ENCODE data around the gene E4F1. TPM values are rescaled to one million over a fixed set of nuclear protein-coding genes. Genes with fewer than 3 reads are reported as not detected.

Gene E4F1
- total RNA-seq, 1 experiment from 2014 or later: 20.1 TPM

DNA sequence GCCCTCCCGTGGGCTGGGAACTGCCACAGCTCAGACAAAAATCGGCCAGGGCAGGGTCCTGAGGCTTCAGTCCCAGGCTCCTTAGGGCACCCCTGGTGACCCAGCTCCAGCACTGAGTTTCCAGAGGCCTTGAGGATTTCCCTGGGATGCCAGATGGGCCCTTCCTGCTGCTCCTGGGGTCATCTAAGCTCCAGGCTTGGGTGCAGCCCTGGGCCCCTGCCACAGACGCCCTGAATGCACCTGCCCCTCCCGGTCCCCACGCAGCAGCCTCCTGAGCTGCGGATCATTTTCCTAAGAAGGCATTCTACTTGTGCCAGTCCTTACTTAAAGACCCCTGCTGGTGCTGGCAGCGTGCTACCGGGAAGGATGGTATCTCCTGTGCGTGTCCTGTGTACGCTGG, 50.5 kb downstream of the E4F1 start:
- DNase-seq (ENCODE audit: low read depth): no peak

DNA sequence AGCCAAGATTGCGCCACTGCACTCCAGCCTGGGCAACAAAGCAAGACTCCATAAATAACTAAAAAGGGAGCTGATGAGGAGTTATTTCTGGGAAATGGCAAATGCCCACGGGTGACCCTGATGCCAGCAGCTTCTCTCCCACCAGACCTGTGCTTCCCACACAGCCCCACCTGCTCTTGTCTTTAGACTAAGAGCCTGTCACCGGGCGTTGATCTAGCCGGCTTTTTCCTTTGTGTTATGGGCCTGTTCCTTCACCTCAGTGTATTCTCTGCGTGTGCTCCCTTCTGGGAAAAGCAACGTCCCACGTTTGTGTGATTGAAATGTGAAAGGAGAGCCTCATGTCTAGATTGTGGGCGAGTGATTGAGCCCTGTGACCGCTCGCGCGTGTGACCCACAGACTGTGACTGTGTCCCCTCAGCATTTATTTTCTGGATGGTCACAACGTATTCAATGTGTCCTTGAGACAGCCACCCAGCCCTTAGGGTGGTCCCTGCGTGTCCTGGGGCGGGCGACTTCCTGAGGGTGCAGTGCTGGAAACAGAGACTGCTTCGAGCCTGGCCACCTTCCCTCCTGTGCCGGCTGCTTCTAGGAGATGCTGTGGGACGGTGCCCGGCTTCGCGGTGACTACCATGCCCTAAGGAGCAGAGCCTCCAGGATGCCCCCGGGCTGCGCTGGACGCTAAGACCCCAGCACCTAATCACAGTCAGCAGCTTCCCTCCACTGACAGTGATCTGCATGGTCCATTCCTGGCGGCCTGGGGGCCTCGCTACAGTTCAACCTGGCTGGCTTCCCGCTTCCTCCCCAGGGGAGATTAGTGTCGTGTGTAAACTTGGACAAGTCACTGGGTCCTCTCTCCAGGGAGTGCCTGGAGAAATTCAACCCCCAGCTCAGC, 52.3 kb downstream of the E4F1 start:
- DNase-seq (ENCODE audit: low read depth): no peak

DNA sequence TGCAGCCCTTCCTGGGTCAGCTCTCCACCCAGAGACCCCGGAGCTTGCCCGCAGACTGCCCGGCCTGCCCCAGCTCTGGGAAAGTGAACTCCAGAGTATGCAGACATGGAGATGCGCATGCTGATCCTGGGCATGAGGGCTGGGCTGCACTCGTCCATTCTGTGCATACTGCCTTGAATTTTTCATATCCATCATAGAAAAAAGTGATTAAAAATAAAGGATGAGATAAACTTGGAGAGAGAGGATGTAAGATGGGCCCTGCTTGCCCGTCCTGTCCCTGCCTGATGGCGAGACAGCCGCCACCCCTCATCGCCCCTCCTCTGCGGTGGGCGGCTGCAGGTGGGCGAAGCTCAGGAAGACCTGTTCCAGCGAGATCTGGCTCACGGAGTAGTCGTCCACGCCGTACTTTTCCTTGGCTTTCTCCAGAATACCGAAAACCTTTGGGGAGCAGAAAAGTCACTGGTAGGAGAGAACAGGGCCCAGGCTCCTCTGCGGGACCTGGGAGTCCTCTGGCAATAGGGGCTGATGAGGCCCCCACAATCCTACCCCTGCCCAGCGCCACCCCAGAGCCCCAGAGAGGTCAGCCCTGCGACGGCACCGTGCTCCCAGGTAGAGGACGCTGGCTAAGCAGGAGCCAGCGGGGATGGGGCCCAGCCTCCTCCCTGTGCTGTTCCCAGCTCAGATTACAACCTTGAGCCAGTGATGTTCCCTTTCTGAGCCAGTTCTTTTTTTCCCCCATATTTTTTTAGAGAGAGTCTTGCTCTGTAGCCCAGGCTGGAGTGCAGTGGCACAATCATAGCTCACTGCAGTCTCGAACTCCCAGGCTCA, 53.2 kb downstream of the E4F1 start:
- no peak for DNase-seq (ENCODE audit: low read depth)

DNA sequence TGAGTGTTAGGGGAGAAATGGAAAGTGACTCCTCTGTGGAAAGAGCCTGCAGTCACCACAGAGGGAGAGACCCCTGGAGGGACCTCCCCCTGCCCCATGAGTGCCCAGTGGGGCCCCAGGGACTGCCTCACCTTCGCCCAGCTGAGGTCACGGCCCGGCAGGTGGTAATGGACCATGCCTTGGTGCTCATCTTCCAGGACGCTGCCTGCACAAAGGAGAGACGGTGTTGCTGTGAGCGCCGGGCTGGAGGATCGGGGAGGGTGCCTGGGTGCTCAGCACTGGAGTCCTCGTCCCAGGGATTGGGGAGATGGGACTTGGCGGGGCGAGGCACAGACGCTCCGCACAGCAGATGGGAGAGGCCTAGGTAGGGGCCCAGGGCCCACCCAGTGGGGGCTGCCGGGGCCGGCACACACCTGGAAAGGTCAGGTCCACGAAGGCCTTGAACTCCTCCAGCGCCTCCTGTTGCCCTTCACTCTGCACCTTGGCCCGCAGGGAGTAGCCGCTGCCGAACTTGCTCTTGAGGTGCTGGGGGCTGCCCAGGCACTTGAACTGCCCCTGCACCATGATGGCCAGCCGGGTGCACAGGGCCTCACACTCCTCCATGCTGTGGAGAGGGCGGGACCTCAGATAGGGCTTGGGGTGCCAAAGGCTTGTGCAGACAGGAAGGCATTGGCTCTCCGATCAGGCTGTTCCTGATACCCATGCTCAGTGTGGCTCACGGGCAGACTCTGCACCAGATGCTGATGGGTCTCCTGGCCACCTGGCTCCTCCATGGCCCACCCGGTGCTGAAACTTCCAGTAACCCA, 54.3 kb downstream of the E4F1 start:
- no peak for DNase-seq (ENCODE audit: low read depth)

- DNase-seq (ENCODE audit: low read depth): no peak
Measured at GRCh38 chr16:2278272-2278608, 54.8 kb downstream of the E4F1 start.

DNA sequence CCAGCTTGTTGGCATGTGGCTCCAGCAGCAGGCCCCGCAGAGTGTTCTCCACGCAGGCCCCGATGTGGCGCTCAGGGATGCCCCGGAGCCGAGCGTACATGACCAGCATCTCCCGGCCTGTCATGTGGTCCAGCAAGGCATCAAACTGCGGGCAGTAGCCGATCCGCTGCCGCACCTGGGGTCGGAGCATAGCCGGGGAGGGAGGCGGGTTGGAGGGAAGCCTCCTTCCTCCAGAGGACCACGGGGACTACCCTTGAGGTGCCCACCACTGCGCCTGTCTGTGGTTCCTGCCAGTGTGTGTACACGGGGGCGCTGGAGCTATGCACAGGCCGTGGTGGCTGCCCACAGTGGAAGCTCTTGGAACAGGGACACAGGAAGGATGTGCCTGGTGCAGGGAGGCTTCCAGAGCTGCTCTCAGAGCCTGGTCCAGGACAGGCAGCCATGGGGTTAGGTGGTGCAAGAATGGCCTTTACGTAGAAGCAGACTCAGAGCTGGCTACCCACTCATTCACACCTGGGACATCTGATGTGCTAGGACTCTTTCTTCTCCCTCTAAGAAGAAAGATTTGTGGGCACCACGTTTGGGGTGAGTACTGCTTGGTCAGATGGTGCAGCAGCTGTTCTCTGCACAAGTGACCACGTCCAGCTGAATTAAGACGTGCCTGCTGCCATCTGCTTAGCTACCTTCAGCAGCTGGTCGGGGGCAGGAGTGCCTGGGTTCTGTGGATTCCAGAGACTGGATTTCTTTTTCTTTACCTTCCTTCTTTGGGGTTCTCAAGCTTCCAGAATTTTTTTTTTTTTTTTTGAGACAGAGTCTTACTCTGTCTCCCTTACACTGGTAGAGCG, 55.8 kb downstream of the E4F1 start:
- DNase-seq (ENCODE audit: low read depth): no peak

DNA sequence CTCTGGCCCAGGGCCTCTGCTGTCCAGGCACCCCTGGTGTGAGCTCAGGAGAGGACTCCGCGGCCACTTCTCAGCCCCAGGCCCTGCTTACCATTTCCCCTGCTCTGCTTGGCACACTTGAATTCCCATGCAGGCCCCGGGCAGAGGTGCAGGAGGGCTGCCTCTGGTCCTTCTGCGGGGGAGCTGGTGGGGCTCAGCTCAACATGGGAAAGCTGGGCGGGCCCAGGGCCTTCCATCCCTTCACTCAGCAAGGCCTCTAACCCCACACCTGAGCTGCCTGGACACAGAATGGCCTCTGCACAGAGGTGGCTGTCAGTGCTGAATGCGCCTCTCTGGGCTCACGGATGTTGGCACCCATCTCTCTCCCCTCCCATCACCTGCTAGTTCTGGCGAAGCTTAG, 57.1 kb downstream of the E4F1 start:
- no peak for DNase-seq (ENCODE audit: low read depth)

DNA sequence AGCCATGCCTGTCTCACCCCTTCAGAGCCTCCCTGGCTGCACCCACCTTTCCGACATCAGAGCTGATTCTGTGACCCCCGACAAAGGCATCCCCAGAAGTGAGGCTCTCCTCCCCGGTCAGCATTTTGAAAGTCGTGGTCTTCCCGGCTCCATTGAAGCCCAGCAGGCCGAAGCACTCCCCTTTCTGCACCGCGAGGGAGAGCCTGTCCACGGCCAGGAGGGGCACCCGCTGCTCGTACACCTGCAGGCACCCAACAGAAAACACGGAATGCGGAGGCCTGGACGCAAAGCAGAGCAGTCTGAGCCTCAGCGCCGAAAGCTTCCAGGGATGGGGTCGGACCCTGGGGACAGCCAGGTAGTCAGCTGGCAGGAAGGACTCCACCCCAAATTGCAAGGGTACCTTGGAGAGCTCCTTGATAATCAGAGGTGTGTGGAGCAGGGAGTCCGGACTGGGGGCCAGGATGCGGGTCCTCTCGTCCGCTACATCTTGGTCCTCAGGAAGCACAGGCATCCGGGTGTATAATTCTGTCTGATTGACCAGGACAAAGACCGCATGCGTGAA, 57.7 kb downstream of the E4F1 start:
- no peak for DNase-seq (ENCODE audit: low read depth)

GRCh38 chr16:2282262-2282661, 58.9 kb downstream of the E4F1 start:
- DNase-seq (ENCODE audit: low read depth): no peak

DNA sequence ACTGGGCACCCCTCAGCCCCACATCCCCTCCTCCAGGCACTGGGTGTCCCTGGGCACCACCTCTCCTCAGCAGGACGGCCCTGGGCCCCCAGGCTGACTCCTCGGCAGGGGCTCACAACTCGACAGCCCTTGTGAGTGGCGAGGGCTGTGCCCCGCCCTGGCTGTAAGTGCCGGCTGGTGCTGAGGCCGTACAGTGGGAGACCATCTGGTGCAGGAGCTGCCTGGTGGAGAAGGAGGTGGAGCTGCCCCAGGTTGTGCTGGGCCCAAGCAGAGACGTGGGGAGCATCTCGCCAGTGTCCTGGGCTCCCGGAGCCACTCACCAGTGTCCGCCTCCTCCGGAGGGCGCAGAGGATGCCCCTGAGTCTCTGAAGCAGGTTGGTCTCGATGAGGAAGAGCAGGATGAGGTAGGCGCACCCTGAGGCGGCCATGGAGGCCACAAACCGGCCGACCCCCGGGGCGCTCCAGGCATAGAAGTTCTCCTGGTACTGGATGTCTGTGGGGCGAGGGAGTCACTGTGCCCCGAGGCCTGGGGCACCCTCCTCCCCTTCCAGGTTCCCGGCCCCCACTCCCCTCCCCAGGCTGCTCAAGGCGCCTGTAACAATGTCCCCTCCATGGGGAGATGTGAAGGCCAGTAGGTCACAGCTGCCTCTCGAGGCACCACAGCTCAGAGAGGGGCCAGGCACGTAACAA, 59.6 kb downstream of the E4F1 start:
- no peak for DNase-seq (ENCODE audit: low read depth)

- DNase-seq (ENCODE audit: low read depth): no peak
Measured at GRCh38 chr16:2284001-2284770, 60.8 kb downstream of the E4F1 start.

- DNase-seq (ENCODE audit: low read depth): no peak
Measured at GRCh38 chr16:2284797-2285576, 61.6 kb downstream of the E4F1 start.

Other genes with a start within 250 kb of the E4F1 start
- not detected in 2 replicates for gene NOXO1, start 242.1 kb upstream of the E4F1 start, total RNA-seq (2014; rRNA removed; shearing (Covaris generic))
- 11.7 and 21.0 TPM in 2 replicates for gene GFER, start 239.4 kb upstream of the E4F1 start, total RNA-seq (2014; rRNA removed; shearing (Covaris generic))
- 3.4 and 7.1 TPM in 2 replicates for gene SYNGR3, start 233.6 kb upstream of the E4F1 start, total RNA-seq (2014; rRNA removed; shearing (Covaris generic))
- gene ZNF598, start 213.8 kb upstream of the E4F1 start, total RNA-seq (2014; rRNA removed; shearing (Covaris generic)): 21.3 and 23.9 TPM in 2 replicates
- gene NPW, start 203.8 kb upstream of the E4F1 start, total RNA-seq (2014; rRNA removed; shearing (Covaris generic)): 0.12 TPM in 1 of 2 replicates, not detected in the other
- 143 and 175 TPM in 2 replicates for gene NHERF2, start 196.7 kb upstream of the E4F1 start, total RNA-seq (2014; rRNA removed; shearing (Covaris generic))
- 22.7 and 35.6 TPM in 2 replicates for gene NTHL1, start 175.8 kb upstream of the E4F1 start, total RNA-seq (2014; rRNA removed; shearing (Covaris generic))
- gene TSC2, start 175.6 kb upstream of the E4F1 start, total RNA-seq (2014; rRNA removed; shearing (Covaris generic)): 29.7 and 31.2 TPM in 2 replicates
- gene PKD1, start 87.7 kb upstream of the E4F1 start, total RNA-seq (2014; rRNA removed; shearing (Covaris generic)): 12.9 and 56.0 TPM in 2 replicates
- 2.1 and 3.8 TPM in 2 replicates for gene RAB26, start 75.0 kb upstream of the E4F1 start, total RNA-seq (2014; rRNA removed; shearing (Covaris generic))
- 69.0 and 92.8 TPM in 2 replicates for gene TRAF7, start 67.8 kb upstream of the E4F1 start, total RNA-seq (2014; rRNA removed; shearing (Covaris generic))
- gene CASKIN1, start 27.0 kb upstream of the E4F1 start, total RNA-seq (2014; rRNA removed; shearing (Covaris generic)): not detected in 2 replicates
- gene MLST8, start 18.1 kb upstream of the E4F1 start, total RNA-seq (2014; rRNA removed; shearing (Covaris generic)): 18.9 and 26.5 TPM in 2 replicates
- 0.10 and 0.89 TPM in 2 replicates for gene BRICD5, start 12.7 kb upstream of the E4F1 start, total RNA-seq (2014; rRNA removed; shearing (Covaris generic))
- gene PGP, start 8.8 kb upstream of the E4F1 start, total RNA-seq (2014; rRNA removed; shearing (Covaris generic)): 23.9 and 32.7 TPM in 2 replicates
- 0.64 TPM in 1 of 2 replicates, not detected in the other for gene DNASE1L2, start 12.9 kb downstream of the E4F1 start, total RNA-seq (2014; rRNA removed; shearing (Covaris generic))
- 37.3 and 75.1 TPM in 2 replicates for gene ECI1, start 28.0 kb downstream of the E4F1 start, total RNA-seq (2014; rRNA removed; shearing (Covaris generic))
- 164 and 181 TPM in 2 replicates for gene RNPS1, start 44.5 kb downstream of the E4F1 start, total RNA-seq (2014; rRNA removed; shearing (Covaris generic))
- 0.84 and 1.4 TPM in 2 replicates for gene ABCA3, start 117.1 kb downstream of the E4F1 start, total RNA-seq (2014; rRNA removed; shearing (Covaris generic))
- gene CCNF, start 205.9 kb downstream of the E4F1 start, total RNA-seq (2014; rRNA removed; shearing (Covaris generic)): 34.3 and 53.2 TPM in 2 replicates
- gene TEDC2, start 236.5 kb downstream of the E4F1 start, total RNA-seq (2014; rRNA removed; shearing (Covaris generic)): 22.6 and 22.8 TPM in 2 replicates
- gene NTN3, start 247.7 kb downstream of the E4F1 start, total RNA-seq (2014; rRNA removed; shearing (Covaris generic)): 0.44 TPM in 1 of 2 replicates, not detected in the other